Adrenal gland (tissue), 5 donors: ENCODE data around the gene KCTD2.

Experiments
- POLR2A ChIP-seq, 2 donors: fragments of 450-650 bp; IDR thresholded peaks; one replicate each; pipeline ENCODE4 v1.6.1; 2017; ENCODE audit warnings: antibody characterized with exemption in 2 of 2, mild to moderate bottlenecking in 2 of 2, moderate library complexity in 1 of 2
- TF ChIP-seq, protein P1 (sequence below), 6 experiments: fragments of 450-650 bp in 4 of 6; fragments of 200-600 bp in 2 of 6; sonication (generic) in 1 of 6; IDR thresholded peaks; 1 replicate in 5 of 6; 2 replicates in 1 of 6; pipeline versions ENCODE4 v1.5.1 to v1.8.0; 2016 to 2021; ENCODE audit warnings: antibody characterized with exemption in 6 of 6, mild to moderate bottlenecking in 2 of 6, moderate library complexity in 1 of 6
- donor health status: DM: no; HTN: no; CAD: no.

DNA sequence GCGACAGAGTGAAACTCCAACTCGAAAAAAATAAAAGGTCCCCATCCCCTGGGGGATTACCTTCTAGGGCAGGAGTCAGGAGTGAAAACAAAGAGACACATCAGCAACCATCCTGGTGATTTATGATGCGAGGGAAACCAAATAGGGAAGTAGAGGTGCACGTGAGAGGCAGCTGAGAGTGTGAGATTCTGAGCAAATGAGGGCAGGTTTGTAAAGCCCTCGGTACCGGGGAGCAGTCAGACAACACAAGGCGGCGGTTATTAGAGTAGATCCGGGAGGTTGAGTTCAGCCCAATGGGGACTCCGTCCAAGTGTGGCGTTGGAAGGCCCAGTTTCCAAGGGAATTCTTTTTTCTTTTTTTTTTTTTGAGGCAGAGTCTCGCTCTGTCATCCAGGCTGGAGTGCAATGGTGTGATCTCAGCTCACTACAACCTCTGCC lies 55.4 kb downstream of the KCTD2 start:
- TF ChIP-seq, protein P1, sequence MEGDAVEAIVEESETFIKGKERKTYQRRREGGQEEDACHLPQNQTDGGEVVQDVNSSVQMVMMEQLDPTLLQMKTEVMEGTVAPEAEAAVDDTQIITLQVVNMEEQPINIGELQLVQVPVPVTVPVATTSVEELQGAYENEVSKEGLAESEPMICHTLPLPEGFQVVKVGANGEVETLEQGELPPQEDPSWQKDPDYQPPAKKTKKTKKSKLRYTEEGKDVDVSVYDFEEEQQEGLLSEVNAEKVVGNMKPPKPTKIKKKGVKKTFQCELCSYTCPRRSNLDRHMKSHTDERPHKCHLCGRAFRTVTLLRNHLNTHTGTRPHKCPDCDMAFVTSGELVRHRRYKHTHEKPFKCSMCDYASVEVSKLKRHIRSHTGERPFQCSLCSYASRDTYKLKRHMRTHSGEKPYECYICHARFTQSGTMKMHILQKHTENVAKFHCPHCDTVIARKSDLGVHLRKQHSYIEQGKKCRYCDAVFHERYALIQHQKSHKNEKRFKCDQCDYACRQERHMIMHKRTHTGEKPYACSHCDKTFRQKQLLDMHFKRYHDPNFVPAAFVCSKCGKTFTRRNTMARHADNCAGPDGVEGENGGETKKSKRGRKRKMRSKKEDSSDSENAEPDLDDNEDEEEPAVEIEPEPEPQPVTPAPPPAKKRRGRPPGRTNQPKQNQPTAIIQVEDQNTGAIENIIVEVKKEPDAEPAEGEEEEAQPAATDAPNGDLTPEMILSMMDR (IDR thresholded peaks at IDR 0.05) = no peak
- TF ChIP-seq POLR2A (IDR thresholded peaks at IDR 0.05) = no peak
